22Rv1 (cell line): ENCODE results near the gene DIRAS1.

Experiments
- H3K27ac ChIP-seq: fragments of 450-650 bp; 2 replicates; pipeline ENCODE4 v1.5.1; 2017
- ZFX ChIP-seq: fragments of 450-650 bp; IDR thresholded peaks from 2 replicates; pipeline ENCODE4 v1.6.1; 2017; ENCODE audit warnings: antibody characterized with exemption, borderline replicate concordance
- TF ChIP-seq, protein P1 (sequence below): fragments of 450-650 bp; IDR thresholded peaks from 2 replicates; pipeline ENCODE4 v1.5.1; 2017; ENCODE audit warnings: mild to moderate bottlenecking

The DIRAS1 gene

DNA sequence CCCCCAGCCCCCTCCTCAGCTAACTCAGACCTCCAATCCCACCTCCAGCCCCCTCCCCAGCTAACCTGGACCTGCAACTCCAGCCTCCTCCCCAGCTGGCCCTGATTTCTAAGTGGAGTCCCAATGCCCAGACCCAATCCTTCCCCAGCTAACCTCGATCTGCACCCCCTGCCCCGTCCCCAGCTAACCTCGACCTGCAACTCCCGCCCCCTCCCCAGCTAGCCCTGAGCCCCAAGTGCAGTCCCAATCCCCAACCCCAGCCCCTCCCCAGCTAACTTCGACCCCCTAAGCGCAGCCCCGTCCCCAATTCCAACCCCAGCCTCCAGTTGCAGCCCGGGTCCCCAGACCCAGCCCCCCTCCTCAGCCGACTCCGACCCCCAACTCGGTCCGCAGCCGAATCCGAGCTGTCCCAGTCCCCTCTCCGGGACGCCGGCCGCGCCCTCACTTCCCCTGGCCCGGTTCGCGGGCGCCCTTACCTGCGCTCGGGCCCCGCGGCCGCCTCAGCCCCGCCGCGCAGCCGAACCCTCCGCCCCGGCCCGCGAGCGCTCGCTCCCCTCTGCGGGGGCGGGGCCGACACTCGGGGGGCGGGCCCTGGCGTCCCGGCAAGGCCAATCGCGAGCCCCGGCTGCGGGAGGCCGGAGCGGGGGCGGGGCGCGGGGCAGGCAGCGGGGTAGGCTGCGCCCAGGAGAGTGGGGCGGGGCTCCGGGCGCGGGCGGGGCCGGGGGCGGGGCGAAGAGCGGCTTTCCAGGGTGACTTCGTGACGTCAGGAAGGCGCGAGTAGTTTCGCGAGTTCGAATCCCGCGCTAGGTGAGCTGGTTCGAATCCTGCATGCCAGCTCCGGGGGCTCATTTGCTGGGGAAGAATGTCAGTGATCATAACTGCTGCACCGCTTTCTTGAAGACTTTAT, 18.7 kb downstream of the DIRAS1 start, which contains the start of gene GNG7:
Gene GNG7 (minus strand): TSS at position 525 of the 907 bp plus-strand sequence. CDS start 182,006 bp downstream, outside the sequence.
- H3K27ac ChIP-seq: no peak within 1 kb of the TSS

DNA sequence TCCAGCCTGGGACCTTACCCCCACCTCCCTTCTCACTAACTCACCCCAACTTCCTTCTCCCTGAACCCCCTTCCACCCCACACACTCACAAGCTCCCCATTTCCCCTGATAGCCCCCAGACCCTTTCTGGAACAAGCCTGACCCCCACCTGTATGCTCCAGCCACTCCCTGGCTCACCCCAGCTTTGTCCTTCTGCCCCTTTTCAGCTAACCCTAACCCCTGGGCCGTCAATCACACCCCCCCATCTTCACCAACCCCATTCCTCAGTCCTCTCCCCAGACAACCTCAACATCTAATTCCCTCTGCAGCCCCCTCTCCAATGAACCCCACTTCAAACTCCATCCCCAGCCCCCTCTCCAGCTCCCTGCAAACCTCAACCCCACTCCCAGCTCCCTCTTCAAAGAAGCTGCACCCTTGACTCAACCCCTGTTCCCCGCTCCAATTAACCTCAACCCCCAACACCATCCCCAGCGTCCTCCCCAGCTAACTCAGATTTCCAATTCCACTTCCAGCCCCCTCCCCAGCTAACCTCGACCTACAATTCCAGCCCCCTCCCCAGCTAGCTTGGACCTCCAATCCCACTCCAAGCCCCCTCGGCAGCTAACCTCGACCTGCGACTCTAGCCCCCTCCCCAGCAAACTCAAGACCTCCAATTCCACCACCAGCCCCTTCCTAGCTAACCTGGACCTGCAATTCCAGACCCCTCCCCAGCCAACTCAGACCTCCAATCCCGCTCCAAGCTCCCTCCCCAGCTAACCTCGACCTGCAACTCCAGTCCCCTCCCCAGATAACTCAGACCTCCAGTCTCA, 19.6 kb downstream of the DIRAS1 start:
- TF ChIP-seq, protein P1, sequence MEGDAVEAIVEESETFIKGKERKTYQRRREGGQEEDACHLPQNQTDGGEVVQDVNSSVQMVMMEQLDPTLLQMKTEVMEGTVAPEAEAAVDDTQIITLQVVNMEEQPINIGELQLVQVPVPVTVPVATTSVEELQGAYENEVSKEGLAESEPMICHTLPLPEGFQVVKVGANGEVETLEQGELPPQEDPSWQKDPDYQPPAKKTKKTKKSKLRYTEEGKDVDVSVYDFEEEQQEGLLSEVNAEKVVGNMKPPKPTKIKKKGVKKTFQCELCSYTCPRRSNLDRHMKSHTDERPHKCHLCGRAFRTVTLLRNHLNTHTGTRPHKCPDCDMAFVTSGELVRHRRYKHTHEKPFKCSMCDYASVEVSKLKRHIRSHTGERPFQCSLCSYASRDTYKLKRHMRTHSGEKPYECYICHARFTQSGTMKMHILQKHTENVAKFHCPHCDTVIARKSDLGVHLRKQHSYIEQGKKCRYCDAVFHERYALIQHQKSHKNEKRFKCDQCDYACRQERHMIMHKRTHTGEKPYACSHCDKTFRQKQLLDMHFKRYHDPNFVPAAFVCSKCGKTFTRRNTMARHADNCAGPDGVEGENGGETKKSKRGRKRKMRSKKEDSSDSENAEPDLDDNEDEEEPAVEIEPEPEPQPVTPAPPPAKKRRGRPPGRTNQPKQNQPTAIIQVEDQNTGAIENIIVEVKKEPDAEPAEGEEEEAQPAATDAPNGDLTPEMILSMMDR: no peak
- no peak for TF ChIP-seq ZFX
- H3K27ac ChIP-seq: no peak overlapping the region

More for the DNA sequence above, 18.7 kb downstream of the DIRAS1 start, which contains the start of gene GNG7:
- TF ChIP-seq ZFX: no peak

DNA sequence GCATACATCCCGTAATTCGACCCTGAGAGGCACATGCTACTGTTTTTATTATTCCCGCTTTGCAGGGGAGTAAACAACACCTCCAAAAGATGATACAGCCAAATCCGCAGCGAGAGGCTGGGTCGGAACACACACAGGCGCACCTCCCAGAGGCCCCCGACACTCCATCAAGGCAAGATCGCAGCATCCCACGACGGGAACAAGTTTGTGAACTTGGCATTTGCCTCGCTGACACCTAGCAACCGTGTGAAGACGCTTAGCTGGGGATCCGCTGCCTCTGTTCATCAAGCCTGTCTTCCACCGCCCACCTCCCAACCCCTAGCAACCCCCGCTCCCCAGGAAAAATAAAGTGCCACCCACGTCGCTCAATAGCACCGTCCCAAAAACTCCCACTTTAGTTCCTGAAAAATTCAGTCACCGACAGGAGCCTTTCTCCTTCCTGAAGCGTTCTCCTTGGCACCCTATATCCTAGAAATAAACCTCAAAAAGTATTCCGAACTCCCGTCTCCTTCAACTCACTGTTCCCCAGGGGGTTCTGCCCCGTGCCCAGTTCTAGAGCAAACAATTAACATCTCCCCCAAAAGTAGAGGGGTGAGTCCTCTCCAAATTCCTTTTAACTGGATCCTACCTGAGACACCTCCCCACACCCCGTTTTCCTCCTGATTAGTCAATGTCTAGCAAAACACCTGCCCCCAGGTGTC, 20.4 kb downstream of the DIRAS1 start:
- H3K27ac ChIP-seq: no peak overlapping the region
- TF ChIP-seq, protein P1: no peak
- TF ChIP-seq ZFX: no peak

DNA sequence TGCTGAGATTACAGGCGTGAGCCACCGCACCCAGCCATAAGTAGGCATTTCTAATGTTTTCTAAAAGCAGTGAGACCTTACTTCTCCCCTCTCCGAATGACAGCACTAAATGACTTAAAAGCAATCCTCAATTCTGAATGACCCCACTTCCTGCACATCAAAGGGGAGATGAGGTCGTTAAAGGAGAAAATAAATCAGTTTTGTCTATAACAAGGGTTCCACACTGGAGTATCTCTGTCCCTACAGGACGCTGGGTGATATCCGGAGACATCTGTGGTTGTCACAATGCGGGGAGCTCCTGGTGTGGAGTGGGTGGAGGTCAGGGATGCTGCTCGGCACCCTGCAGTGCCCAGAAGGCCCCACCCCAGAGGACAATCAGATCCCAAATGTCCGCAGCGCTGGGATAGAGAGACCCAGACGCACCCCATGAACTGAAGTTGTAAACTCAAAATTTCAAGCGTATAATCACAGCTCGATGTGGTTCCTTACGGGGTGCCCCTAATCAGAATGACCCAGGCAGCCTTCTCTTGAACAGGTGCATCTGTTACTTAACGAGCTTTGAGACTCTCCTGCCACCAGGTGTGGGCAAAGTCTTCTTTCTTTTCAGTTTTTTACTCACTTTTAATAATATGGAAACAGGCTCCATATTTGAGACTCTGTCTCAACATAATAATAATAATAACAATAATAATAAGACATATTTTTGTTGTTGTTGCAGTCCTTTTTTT, 21.6 kb downstream of the DIRAS1 start:
- no peak for TF ChIP-seq ZFX
- TF ChIP-seq, protein P1: no peak
- no peak overlapping the region for H3K27ac ChIP-seq

DNA sequence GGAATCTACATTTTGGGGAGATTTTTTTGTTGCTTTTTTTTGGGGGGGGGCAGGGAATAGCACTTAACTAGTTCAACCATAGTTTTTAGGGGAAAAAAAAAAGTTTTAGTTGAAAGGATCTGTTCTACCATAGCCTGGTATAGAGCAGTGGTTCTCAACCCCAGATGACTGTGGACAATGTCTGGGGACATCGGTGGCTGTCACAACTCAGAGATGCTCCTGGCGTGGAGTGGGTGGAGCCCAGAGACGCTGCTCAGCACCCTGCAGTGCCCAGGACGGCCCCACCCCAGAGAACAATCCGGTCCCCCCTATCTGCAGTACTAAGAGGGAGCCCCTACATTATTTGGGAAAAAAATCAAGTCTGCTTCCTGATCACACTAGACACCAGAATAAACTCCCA, 27.0 kb downstream of the DIRAS1 start:
- TF ChIP-seq ZFX: no peak
- TF ChIP-seq, protein P1: no peak
- H3K27ac ChIP-seq: no peak overlapping the region

DNA sequence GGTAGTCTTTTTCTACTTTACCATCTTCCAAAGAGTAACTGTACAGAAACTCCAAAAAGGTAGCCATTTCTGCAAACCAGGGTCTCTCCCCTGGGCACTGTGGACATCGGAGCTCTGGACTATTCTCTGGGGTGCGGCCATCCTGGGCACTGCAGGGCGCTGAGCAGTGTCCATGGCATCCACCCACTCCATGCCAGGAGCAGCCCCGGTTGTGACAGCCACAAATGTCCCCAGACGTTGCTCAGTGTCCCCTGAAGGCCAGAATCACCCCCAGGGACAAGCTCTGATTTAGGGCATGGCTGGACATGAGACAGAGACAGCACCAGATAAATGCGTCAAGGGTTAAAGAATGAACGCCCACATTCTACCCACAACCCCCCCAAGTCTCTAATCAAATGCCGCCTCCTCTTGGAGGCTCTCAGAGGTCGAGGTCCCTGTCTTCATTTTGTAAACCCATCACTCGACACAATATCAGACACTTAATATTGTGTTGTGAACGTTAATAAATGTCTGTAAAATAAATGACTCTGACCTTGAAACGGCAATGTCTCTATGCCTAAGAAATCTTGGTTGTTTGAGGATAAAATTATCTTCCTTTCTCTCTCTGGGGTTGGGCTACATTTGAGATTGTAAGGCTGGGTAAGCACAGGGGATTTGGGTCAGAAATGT, 27.5 kb downstream of the DIRAS1 start:
- H3K27ac ChIP-seq: no peak overlapping the region
- TF ChIP-seq, protein P1: no peak
- no peak for TF ChIP-seq ZFX
